HG03095 (cell line): ENCODE results near the gene CUL9.
"Not testable (repeated sequence)": the region's sequence is repeated elsewhere in the genome, so short reads cannot be mapped to it uniquely, and the experiment has no call there.

Source experiments
- ATAC-seq: cut with Tn5 transposase; IDR thresholded peaks from one replicate; pipeline ENCODE4 v1.9.1; 2021; ENCODE audit warnings: moderate library complexity; ENCODE audit not compliant: unreplicated experiment

CUL9 gene

DNA sequence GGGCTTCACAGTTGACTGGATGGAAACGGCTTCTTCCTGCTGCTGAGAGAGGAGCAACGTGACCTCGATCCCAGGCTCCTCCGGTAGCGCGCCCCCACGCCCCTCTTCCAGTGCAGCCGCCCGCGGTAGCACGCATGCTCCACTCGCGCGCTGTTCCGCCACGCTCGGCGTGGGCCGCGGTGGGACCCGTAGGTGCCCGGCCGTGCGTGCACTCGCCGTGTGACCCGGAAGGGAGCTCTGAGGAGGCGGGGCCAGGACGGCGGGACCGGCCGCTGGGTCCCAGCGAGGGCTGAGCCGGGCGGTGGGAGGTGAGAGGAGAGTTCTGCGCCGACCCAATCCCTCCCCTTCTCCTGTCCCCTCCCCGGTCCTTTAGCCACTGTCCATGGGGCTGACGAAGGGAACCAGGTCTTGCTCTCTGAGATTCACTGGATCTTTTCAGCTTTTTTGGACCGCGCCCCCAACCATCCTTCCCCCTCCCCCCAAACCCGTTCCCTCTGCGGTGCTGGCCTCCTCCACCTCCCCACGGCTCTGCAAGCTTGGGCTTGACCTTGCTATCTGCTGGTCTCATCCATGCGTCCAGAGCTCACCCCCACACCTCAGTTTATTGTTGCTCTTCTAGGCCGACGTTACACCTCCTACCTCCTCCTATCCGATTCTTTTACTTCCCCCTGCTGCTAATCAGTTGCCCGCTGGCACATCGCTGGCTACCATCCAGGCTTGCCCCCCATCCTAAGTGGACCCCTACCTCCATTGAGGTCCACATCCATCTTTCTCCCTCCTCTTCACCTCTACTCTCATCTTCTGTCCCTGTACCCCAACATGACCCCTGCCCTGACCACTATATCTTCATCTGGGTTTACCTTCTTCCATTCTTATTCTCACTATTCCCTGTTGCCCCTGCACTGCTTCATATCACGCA, at the start of gene CUL9:
Gene CUL9, plus strand, starts transcription at position 255 of the 919 bp plus-strand sequence. CDS start 2,115 bp downstream, outside the sequence.
- peak; percentile 92 for ATAC-seq

- ATAC-seq: no peak
These were observed 43.7 kb upstream of the CUL9 start for GRCh38 chr6:43138267-43138666.

- ATAC-seq: not testable (repeated sequence)
These were observed 42.0 kb upstream of the CUL9 start for GRCh38 chr6:43139973-43140372.

- ATAC-seq: no peak
These were observed 40.4 kb upstream of the CUL9 start for GRCh38 chr6:43141644-43142043.

- no peak for ATAC-seq
These were observed 39.9 kb upstream of the CUL9 start for GRCh38 chr6:43142101-43142500.

DNA sequence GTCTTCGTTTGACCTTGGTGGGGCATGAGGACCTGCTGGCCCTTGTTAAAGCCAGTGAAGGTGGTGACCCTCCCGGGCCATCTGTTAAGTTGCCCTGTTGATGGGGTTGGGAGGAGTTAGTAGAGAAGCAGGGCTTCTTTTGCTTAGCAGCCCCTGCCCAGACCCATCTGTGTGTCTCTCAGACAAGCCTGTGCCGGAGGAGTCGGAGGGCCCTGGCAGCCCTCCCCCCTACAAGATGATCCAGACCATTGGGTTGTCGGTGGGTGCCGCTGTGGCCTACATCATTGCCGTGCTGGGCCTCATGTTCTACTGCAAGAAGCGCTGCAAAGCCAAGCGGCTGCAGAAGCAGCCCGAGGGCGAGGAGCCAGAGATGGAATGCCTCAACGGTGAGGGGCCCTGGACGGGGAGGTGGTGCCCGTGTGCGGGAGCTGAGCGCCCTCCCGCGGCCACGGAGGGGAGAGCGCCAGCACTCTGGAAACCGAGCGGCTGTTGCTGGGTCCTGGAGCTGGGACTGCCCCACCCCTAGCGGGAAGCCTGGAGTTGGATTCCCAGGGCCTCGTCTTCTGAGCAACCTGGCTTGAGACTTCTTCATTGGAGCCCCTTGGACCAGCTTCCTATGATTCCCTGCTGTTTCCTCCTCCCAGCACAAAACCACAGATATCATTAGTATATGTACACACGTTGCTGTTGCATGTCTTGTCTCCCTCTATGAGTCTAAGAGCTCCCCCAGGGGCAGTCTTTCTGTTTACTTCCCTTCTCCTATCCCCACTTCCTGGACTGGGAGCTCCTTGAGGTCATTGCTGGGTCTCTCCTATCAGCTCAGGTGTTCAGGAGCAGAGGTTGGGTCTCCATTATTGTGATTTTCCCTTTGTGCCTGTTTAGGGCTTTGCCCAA, 38.5 kb upstream of the CUL9 start:
- ATAC-seq: peak; percentile 71

DNA sequence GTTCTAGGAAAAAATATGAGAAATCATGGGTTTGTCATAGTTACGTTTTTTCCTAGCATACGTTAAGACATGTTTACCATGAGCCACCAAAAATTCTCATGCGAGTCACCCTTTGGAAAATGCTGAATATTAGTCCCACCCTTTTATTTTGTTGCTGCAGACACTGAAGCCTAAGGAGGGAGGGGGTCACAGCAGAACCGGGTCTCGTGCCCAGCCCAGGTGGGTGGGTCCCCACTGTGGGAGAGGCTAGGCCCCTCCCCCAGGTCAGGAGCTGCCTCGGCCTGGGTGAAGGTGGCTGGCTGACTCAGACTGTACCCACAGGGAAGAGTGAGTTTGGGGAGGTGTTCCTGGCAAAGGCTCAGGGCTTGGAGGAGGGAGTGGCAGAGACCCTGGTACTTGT, 37.1 kb upstream of the CUL9 start:
- no peak for ATAC-seq

- no peak for ATAC-seq
These were observed 35.7 kb upstream of the CUL9 start for GRCh38 chr6:43146261-43146660.

DNA sequence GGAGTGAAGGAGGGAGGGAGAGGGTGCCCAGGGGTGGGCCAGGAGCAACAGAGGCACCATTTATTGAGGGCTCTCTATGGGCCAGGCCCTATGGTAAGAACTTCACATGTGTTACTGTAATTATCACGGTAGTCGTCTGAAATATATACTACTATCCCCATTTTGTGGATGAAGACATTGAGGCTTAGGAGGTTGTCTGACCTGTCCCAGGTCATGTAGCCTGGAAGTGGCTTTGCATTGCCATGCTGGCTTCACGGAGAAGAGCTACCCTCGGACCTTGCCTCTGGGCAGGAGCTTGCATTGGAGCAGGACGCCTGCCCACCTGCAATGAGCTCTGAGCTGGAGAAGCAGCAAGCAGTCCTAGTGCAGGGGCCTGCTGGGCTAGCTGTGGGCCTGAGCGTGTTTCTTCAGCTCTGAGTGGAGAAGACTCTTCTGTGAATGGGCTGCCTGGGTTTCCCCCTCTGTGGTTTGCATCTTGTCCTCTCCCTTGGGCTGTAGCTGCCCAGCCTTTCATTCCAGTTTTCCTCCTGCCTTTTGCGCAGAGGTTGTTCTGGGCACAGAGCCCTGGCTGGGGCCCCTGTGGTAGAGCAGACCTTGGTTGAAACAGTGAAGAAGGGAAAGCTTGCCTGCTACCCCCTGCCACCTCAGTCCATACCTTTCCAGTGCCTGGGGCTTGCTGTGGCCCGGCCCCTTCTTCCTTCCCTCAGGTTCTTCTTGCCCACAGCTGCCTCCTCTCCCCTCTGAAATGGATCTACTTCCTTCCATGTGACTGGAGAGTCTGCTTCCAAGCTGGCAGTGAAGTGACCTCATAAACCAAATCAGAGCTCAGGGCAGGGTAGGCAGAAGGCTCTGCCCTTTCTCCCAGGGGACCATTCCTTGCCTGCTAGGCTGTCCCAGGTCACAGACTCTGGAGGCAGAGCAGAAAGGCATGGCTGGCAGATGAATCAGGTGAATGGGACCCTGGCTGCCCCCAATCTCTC, 35.0 kb upstream of the CUL9 start:
- ATAC-seq: no peak

DNA sequence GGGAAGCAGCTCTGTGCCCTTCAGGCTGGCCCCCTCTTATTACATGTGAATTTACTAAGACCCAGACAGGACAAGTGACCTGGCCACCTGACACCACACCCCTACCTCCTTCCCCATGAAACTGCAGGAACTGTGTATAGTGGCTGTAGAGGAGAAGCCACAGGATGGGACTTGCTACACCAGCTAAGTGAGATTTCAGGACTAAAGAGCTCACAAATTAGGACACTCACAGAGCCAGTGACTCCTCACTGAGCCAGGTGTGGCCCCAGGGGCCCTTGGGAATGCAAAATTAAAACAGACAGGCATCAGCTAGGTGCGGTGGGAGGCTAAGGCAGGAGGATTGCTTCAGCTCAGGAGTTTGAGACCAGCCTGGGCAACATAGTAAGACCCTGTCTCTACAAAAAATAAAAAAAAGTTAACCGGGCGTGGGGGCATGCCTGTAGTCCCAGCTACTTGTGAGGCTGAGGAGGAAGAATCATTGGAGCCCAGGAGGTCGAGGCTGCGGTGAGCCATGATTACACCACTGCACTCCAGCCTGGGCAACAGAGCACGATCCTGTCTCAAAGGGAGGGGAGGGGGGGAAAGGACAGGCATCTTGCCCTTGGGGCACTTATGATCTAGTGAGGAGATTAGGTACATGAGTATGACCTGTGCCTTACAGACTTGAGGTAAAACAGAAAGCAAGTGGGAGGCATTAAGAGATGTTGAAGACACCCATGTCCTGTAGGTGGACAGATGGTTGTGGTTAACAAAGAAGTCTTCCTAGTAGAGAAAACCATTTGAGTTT, 34.1 kb upstream of the CUL9 start:
- no peak for ATAC-seq

DNA sequence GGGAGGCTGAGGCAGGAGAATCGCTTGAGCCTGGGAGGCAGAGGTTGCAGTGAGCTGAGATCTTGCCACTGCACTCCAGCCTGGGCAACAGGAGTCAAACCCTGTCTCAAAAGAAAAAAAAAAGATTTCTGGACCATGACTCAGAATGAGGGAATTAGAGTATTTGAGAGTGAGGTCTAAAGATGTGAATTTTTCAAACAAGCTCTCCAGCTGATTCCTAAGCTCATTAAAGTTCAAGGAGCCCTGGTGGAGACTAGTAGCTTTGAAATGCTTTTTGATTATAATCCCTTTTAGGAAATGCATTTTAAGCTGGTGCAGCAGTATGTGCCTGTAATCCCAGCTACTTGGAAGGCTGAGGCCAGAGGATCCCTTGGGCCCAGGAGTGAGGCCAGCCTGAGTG, 32.7 kb upstream of the CUL9 start:
- ATAC-seq: no peak

DNA sequence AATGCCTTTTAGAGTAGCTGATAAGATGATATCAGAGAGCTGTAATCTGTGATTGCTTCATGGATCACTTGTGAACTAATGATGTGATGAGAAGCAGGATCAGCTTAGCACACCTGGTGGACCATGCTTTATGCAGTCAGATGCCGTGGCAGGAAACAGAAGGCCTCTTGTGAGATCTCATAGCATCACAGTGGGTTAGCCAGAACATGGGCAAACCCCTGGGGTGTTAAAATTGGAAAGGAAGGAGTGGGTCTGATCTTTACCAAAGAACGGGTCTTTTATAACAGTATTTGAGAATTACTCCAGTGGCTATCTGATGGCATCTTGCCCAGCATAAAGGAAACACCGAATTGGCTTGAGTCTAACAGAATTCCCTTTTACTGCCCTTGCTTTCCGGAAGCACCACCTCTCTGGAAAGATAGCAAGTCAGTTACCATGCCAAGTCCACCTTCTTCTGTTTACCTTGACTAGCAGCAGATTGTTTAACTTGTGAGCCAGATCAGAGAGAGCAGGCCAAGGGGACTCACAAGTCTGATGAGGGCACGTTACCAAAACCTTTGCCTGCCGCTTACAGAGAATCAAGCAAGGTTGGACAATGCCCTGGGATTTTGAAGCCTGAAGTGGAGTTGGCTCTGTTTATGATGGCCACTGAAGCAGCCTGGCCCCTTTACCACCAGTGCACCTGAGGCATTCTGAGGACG, 31.8 kb upstream of the CUL9 start:
- ATAC-seq: no peak

DNA sequence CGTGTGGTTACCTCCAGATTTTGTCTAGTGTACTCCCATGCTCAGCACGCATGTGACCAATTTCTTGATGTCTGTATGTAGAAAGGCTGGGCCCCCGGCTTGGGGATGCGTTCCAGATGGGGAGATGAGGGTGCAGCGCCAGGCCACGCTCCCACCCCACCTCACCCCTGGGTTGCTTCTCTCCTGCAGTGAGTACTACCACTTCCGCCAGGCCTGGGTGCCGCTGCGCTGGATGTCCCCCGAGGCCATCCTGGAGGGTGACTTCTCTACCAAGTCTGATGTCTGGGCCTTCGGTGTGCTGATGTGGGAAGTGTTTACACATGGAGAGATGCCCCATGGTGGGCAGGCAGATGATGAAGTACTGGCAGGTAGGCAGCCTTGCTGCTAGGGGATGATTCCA, 22.4 kb upstream of the CUL9 start:
- no peak for ATAC-seq

DNA sequence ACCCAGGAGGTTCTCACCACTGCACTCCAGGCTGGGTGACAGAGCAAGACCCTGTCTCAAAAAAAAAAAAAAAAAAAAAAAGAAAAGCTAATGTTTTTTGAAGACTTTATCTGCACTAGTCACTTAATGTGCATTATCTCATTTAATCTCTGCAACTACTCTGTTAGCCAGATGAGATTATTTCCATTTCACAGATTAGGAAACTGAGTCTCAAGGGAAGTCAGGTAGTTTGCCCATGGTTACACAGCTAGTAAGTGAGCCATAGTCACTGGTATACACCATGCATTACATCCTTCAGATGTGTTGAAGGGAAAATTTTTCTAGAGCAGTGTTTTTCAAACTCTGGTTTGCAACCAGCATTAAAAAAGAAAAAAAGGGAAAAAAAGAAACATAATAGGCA, 18.1 kb upstream of the CUL9 start:
- ATAC-seq: no peak

DNA sequence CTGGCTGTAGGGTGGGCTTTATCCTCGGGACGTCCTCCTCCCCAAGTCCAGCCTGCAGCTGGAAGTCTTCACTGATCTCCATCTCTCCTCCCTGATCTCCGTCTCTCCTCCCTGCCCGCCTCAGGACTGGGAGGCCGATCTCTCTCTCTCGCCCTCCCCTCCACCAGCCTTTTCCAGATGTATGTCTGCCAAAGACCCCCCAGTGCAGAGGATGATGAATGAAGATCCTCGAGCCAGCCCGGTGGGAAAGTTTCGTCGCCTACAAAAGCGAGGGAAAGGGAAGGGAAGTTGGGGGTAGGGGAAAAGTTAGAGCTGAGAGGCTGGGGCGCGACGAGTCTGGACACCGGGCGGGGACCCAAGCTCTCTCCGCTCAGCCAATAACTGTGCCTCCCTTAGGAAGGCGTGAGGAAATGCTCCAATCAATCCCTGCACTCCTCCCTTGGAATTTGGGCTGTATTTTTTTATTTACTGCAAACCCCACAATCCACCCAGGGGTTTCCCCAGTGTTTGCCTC, 11.5 kb upstream of the CUL9 start:
- no peak for ATAC-seq

- peak; percentile 49 for ATAC-seq
These were observed 10.9 kb upstream of the CUL9 start, which contains the start of gene SRF for GRCh38 chr6:43170931-43171706. Gene SRF (plus strand): TSS chr6:43171269. CDS start chr6:43171657, 388 bp downstream.

DNA sequence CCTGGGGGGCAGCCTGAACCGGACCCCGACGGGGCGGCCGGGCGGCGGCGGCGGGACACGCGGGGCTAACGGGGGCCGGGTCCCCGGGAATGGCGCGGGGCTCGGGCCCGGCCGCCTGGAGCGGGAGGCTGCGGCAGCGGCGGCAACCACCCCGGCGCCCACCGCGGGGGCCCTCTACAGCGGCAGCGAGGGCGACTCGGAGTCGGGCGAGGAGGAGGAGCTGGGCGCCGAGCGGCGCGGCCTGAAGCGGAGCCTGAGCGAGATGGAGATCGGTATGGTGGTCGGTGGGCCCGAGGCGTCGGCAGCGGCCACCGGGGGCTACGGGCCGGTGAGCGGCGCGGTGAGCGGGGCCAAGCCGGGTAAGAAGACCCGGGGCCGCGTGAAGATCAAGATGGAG, 10.3 kb upstream of the CUL9 start:
- ATAC-seq: no peak
